GDM1 (cell line): ENCODE data around the gene TBC1D25.

Source experiments
- DNase-seq: peaks from one replicate; lab custom pipeline; 2025; lab: John Stamatoyannopoulos, UW

The TBC1D25 gene

GRCh38 chrX:48539345-48540027 lies at the start of gene TBC1D25:
Gene TBC1D25, plus strand, starts transcription at chrX:48539714. Its CDS starts 84 bp downstream, at chrX:48539798.
- DNase-seq, result peak; percentile 94

GRCh38 chrX:48489892-48490291 lies 49.6 kb upstream of the TBC1D25 start:
- no peak for DNase-seq

GRCh38 chrX:48490661-48491060 lies 48.9 kb upstream of the TBC1D25 start:
- no peak for DNase-seq

- no peak for DNase-seq
These were observed 47.7 kb upstream of the TBC1D25 start for GRCh38 chrX:48491809-48492208.

- DNase-seq, result no peak
These were observed 47.1 kb upstream of the TBC1D25 start for GRCh38 chrX:48492293-48492910.

- DNase-seq, result no peak
These were observed 45.6 kb upstream of the TBC1D25 start for GRCh38 chrX:48493890-48494364.

- no peak for DNase-seq
These were observed 42.9 kb upstream of the TBC1D25 start for GRCh38 chrX:48496660-48497059.

GRCh38 chrX:48497871-48498270 lies 41.6 kb upstream of the TBC1D25 start:
- no peak for DNase-seq

- no peak for DNase-seq
These were observed 41.1 kb upstream of the TBC1D25 start for GRCh38 chrX:48498374-48498809.

- DNase-seq, result no peak
These were observed 35.3 kb upstream of the TBC1D25 start for GRCh38 chrX:48504261-48504660.

- DNase-seq, result no peak
These were observed 34.0 kb upstream of the TBC1D25 start for GRCh38 chrX:48505481-48505880.

GRCh38 chrX:48507246-48507645 lies 32.3 kb upstream of the TBC1D25 start:
- no peak for DNase-seq

- peak; percentile 52 for DNase-seq
These were observed 30.9 kb upstream of the TBC1D25 start, which contains the start of gene PORCN for GRCh38 chrX:48508400-48509244. Gene PORCN, plus strand, starts transcription at chrX:48508992. Its CDS starts 829 bp downstream, at chrX:48509821.

- DNase-seq, result no peak
These were observed 30.3 kb upstream of the TBC1D25 start for GRCh38 chrX:48509245-48509590.

GRCh38 chrX:48509619-48510018 lies 29.9 kb upstream of the TBC1D25 start:
- DNase-seq, result no peak

GRCh38 chrX:48511560-48511959 lies 28.0 kb upstream of the TBC1D25 start:
- no peak for DNase-seq

- no peak for DNase-seq
These were observed 27.1 kb upstream of the TBC1D25 start for GRCh38 chrX:48512371-48512935.

GRCh38 chrX:48513670-48514069 lies 25.8 kb upstream of the TBC1D25 start:
- no peak for DNase-seq

- no peak for DNase-seq
These were observed 25.2 kb upstream of the TBC1D25 start for GRCh38 chrX:48514126-48514806.

- DNase-seq, result no peak
These were observed 24.6 kb upstream of the TBC1D25 start for GRCh38 chrX:48514868-48515460.

GRCh38 chrX:48515842-48516241 lies 23.7 kb upstream of the TBC1D25 start:
- no peak for DNase-seq
